Left lobe of liver (tissue), 2 donors: ENCODE results near the gene ZNF283. TPM values are rescaled to one million over a fixed set of nuclear protein-coding genes. Genes with fewer than 3 reads are reported as not detected.
"Not testable (repeated sequence)": the region's sequence is repeated elsewhere in the genome, so short reads cannot be mapped to it uniquely, and the experiment has no call there.

Experiments
- ATAC-seq: fragments of 200-7000 bp; cut with Tn5 transposase; one replicate; pipeline ENCODE4 v1.9.1; 2020; ENCODE audit warnings: mild to moderate bottlenecking, moderate library complexity
- DNase-seq: peaks from one replicate; pipeline ENCODE4 v3.0.0-alpha.2; 2020; ENCODE audit warnings: low spot score
- total RNA-seq: library from RNA; stranded (reverse); gene quantifications from one replicate; pipeline ENCODE4 v1.2.1, GENCODE V29; 2021
- donor health status: DM: no; HTN: no; CAD: no; lungs with moderate emphysema.
- donor health status: DM: no; HTN: yes; CAD: no.

ZNF283 gene
- total RNA-seq, 1 donor from 2014 or later = 2.6 TPM

- DNase-seq (no peak), ATAC-seq (no peak)
Observed at GRCh38 chr19:43842007-43842406, 14.9 kb downstream of the ZNF283 start.

- ATAC-seq (no peak), DNase-seq (no peak)
Observed at GRCh38 chr19:43847246-43847645, 20.1 kb downstream of the ZNF283 start.

- DNase-seq (no peak), ATAC-seq (no peak)
Observed at GRCh38 chr19:43847884-43848283, 20.8 kb downstream of the ZNF283 start.

- DNase-seq (no peak), ATAC-seq (no peak)
Observed at GRCh38 chr19:43848821-43849220, 21.7 kb downstream of the ZNF283 start.

- ATAC-seq = no peak
Observed at GRCh38 chr19:43858174-43858573, 31.1 kb downstream of the ZNF283 start.

GRCh38 chr19:43866923-43867322 is 39.8 kb downstream of the ZNF283 start:
- not testable (repeated sequence) for DNase-seq, ATAC-seq

More at GRCh38 chr19:43858174-43858573, 31.1 kb downstream of the ZNF283 start:
- DNase-seq = no peak

- DNase-seq = no peak
- ATAC-seq = no peak
Observed at GRCh38 chr19:43872547-43873336, 45.6 kb downstream of the ZNF283 start.

- ATAC-seq = no peak
- DNase-seq = no peak
Observed at GRCh38 chr19:43880483-43880882, 53.4 kb downstream of the ZNF283 start.

- ATAC-seq = no peak
- no peak for DNase-seq
Observed at GRCh38 chr19:43883864-43884263, 56.7 kb downstream of the ZNF283 start, which contains the start of gene ZNF404. Gene ZNF404, minus strand, starts transcription at chr19:43883964.

GRCh38 chr19:43895727-43896308 is 68.7 kb downstream of the ZNF283 start:
- ATAC-seq = no peak

More at GRCh38 chr19:43895727-43896308, 68.7 kb downstream of the ZNF283 start:
- no peak for DNase-seq

Other genes with a start within 250 kb of the ZNF283 start
- 17.1 TPM for gene IRGQ, start 231.2 kb upstream of the ZNF283 start, total RNA-seq
- 7.7 TPM for gene ZNF576, start 230.7 kb upstream of the ZNF283 start, total RNA-seq
- 0.35 TPM for gene SRRM5, start 215.2 kb upstream of the ZNF283 start, total RNA-seq
- 15.7 TPM for gene ZNF428, start 207.7 kb upstream of the ZNF283 start, total RNA-seq
- 5.1 TPM for gene CADM4, start 187.5 kb upstream of the ZNF283 start, total RNA-seq
- 3.4 TPM for gene PLAUR, start 157.2 kb upstream of the ZNF283 start, total RNA-seq
- not detected for gene IRGC, start 111.2 kb upstream of the ZNF283 start, total RNA-seq
- gene SMG9, start 72.4 kb upstream of the ZNF283 start, total RNA-seq = 13.2 TPM
- gene KCNN4, start 46.3 kb upstream of the ZNF283 start, total RNA-seq = 0.43 TPM
- gene LYPD5, start 24.9 kb upstream of the ZNF283 start, total RNA-seq = not detected
- 0.40 TPM for gene ZNF404, start 56.6 kb downstream of the ZNF283 start, total RNA-seq
- 3.3 TPM for gene ZNF45, start 108.0 kb downstream of the ZNF283 start, total RNA-seq
- 2.9 TPM for gene ZNF221, start 123.9 kb downstream of the ZNF283 start, total RNA-seq
- 2.7 TPM for gene ZNF155, start 156.9 kb downstream of the ZNF283 start, total RNA-seq
- gene ZNF230, start 175.6 kb downstream of the ZNF283 start, total RNA-seq = 1.7 TPM
- 0.96 TPM for gene ZNF222, start 198.1 kb downstream of the ZNF283 start, total RNA-seq
- 1.2 TPM for gene ZNF223, start 224.7 kb downstream of the ZNF283 start, total RNA-seq
- gene ZNF284, start 244.8 kb downstream of the ZNF283 start, total RNA-seq = 0.68 TPM